HK-2 (cell line): ENCODE data around the gene MAMDC4.
A peak's percentile ranks its signal among the peaks of the same experiment; 100 is the strongest.

Experiments used
- DNase-seq: peaks from one replicate; pipeline ENCODE4 v3.0.0-alpha.2; 2018; ENCODE audit not compliant: unreplicated experiment

The MAMDC4 gene

GRCh38 chr9:136890661-136891060 lies 38.5 kb downstream of the MAMDC4 start:
- no peak for DNase-seq

DNA sequence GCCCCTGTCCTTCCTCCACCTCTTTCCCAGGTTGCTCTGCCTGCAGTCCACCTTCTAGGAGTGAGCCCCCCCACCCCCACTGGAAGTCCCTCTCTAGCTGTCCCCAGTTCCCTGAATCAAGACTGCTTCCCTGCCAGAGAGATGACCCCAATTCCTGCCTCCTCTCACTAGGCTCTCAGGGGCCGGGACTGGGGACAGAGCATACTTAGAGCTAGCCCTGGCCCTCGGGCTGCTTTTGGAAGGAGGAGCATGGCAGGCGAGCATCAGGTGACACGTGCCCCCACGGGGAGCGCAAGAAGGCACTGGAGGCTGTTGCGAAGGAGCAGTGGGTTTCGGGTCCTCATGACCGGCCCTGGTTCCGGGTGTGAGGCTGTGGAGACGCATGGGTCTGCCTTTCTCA lies 43.9 kb downstream of the MAMDC4 start:
- no peak for DNase-seq

DNA sequence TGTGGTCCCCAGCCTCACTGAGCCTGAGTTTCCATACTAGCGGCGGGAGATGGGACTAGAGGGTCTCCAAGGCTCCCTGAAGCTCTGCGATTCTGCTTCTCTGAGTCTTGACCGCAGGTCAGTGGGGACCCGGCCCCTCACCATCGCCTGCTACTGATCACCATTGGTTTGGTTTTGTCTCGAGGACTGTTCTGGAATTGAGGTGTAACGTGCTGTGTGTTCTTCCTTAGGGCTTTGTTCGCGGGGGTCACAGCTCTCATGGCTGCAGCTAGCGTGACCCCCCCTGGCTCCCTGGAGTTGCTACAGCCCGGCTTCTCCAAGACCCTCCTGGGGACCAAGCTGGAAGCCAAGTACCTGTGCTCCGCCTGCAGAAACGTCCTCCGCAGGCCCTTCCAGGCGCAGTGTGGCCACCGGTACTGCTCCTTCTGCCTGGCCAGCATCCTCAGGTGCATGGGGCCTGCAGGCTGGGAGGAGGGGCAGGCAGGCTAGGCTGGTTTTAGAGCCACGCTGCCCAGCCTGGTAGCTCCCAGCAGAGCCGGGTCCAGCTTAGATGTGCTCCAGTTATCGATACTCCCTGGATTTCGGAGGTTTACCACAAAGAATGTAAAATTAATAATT lies 46.4 kb downstream of the MAMDC4 start:
- no peak for DNase-seq

DNA sequence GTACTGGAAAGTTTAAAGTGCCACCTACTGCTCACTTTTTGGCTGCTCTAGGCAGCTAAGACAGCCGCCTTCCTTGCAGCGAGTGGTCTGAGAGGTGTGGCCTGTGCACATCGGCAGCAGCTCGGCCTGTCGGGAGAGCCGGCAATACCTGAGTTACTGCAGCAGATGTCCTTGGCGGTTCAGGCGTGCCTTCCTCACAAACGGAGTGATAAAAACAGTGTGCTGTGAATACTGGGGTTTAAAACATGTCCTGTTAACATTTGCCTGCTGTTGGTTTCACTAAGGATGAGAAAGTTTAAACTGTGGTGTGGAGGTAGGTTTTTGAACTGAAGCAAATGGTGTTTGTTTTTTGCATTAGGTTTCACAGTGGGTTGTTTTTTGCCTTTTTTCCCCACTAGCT lies 47.0 kb downstream of the MAMDC4 start:
- no peak for DNase-seq

- DNase-seq, result no peak
Observed at GRCh38 chr9:136900556-136900955, 48.4 kb downstream of the MAMDC4 start.

- peak; percentile 73 for DNase-seq
Observed at GRCh38 chr9:136900988-136901515, 48.9 kb downstream of the MAMDC4 start.

DNA sequence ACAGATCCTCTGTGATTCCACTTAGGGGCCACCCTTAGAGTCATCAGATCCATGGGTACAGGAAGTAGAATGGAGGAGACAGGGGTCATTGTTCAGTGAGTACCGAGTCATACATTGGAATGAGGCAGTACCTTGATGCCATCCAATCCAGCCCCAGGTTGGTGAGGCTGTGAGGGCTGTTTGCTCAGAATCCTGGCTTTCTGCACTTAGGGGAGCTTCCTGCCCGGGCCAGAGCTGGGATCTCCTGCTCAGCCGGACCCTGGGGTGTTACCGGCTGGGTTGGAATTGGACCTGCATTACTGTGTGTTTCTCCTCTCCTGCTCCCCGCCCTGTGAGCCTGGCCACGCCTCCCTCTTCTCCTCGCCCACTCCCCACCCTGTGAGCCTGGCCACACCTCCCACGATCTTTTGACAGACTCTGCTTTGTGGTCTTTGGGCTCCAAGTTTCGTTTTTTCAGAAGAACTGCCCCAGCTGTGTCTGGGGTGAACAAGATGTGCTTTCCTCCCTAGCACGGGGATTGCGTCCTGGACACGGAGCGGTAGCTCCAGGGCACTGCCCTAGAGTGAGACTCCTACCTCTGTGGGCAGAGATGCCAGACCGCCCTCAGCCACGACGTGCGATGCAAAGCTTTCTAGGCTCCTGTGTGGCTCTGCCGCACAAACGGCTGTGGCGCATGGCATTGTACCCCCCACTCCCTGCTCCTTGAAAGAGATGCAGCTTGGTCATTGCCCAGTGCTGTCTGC lies 49.5 kb downstream of the MAMDC4 start:
- DNase-seq, result peak; percentile 84

DNA sequence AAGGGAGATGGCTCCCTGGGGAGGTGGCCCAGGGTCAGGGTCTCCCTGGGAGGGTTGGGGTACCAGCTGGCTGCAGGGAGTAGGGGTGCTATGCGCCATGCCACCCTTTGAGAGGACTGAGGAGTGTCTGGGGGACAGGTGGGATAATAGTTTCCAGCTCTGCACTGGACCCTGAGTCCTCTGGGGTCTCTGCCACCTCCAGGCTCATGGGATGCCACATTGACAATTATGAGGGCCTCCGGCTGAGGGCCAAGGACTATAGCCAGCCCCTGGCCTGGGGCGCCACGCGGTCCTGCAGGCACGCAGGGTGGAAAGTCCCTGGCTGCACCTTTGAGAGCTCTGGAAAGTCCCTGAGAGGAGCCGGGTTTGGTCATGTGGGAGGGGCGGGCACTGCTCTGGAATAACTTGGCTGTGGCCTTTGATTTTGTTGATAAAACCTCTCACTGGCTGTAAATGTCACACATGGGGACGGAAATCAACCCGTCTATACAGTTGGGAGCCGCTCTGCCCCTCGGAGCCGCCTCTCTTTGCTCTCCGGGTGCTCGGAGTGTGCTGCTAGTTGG lies 50.2 kb downstream of the MAMDC4 start:
- DNase-seq, result peak; percentile 90

GRCh38 chr9:136903041-136903554 lies 51.0 kb downstream of the MAMDC4 start:
- no peak for DNase-seq

DNA sequence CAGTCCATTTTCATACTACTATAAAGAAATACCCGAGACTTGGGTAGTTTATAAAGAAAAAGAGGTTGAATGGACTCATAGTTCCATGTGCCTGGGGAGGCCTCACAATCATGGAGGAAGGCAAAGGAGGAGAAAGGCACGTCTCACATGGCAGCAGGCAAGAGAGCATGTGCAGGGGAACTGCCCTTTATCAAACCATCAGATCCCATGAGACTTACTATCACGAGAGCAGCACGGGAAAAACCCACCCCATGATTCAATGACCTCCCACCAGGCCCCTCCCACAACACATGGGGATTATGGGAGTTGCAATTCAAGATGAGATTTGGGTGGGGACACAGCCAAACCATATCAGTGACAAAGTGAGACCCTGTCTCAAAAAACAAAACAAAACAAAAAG lies 54.1 kb downstream of the MAMDC4 start:
- DNase-seq, result no peak

DNA sequence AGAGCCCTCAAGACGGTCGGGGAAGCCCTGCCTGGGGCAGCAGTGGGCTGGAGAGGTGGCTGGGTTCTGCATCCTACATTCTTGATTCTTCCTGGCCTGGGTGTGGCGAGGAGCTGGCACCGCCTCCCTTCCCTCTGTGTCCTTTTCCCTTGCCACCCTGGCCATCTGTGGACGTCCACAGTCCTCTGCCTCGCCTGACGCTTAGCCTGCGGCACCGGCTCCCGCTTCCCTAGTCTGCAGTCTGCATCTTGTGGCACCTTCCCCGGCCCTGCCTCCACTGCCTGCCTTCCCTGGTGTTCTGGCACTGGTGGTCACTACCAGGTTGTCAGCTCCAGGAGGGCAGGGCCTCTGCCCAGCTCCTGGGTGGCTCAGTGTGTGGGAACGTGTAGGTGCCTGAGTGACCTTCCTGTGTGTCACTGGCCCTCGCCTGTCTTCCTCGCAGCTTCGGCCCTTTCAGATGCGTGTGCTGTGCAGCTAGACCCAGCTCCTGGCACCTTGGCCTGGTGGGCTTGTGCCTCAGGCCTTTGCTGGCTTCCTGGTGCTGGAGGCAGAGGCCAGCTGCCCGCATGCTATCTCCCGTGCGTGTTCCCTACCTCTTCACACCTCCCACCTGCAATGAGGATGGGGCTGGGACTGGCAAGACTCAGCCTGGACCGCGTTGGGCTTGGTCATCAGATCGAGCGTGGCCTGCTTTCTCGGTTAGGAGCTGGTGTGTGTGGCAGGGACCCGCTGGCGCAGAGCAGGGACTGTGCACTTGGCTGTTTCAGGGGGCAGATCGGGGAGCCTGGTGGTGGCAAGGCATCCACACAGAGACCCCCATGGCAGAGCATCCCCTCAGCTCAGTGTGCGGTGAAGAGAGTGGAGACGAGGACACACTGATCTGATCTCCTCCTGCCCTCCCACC lies 55.1 kb downstream of the MAMDC4 start:
- no peak for DNase-seq
